A673 (cell line): ENCODE data around the gene ENAM. TPM values are rescaled to one million over a fixed set of nuclear protein-coding genes. Genes with fewer than 3 reads are reported as not detected.

Source experiments
- BruUV-seq: library from RNA; stranded (reverse); fragments of 400-500 nt; replicated peaks from 2 replicates; lab custom pipeline; 2021; lab: Mats Ljungman, UMichigan
- CTCF ChIA-PET: fragments of 300-600 bp; sonication (Branson Sonifier 250); formaldehyde crosslinking; loops from one replicate; lab custom pipeline; 2022; ENCODE audit warnings: antibody characterized with exemption; lab: Charles Lee
- POLR2A ChIA-PET: fragments of 300-600 bp; sonication (Branson Sonifier 250); formaldehyde crosslinking; loops from one replicate; lab custom pipeline; 2022; ENCODE audit warnings: antibody characterized with exemption; ENCODE audit not compliant: low non-redundant PET; lab: Charles Lee
- DNase-seq: peaks from one replicate; pipeline ENCODE4 v3.0.0-alpha.2; 2015; ENCODE audit warnings: low spot score
- H3K27ac ChIP-seq: fragments of 200-600 bp; sonication (generic); 2 replicates; pipeline ENCODE4 v1.5.1; 2016; ENCODE audit warnings: mixed run types, low read depth, mild to moderate bottlenecking, mixed read lengths, antibody characterized with exemption, low read length; ENCODE audit not compliant: poor library complexity, severe bottlenecking
- H3K27me3 ChIP-seq: fragments of 200-600 bp; sonication (generic); replicated peaks from 2 replicates; pipeline ENCODE4 v1.6.1; 2017; ENCODE audit warnings: mixed run types, low read depth, mild to moderate bottlenecking, mixed read lengths, antibody characterized with exemption, low read length; ENCODE audit not compliant: insufficient read depth, poor library complexity
- H3K36me3 ChIP-seq: fragments of 200-600 bp; sonication (generic); 2 replicates; pipeline ENCODE4 v1.6.1; 2016; ENCODE audit warnings: mixed run types, mild to moderate bottlenecking, mixed read lengths, antibody characterized with exemption, low read length; ENCODE audit not compliant: insufficient read depth, poor library complexity, severe bottlenecking
- H3K4me1 ChIP-seq: fragments of 200-600 bp; sonication (generic); 2 replicates; pipeline ENCODE4 v1.6.1; 2017; ENCODE audit warnings: mixed run types, mild to moderate bottlenecking, mixed read lengths, antibody characterized with exemption, low read length; ENCODE audit not compliant: insufficient read depth, poor library complexity, severe bottlenecking
- H3K4me3 ChIP-seq: fragments of 200-600 bp; sonication (generic); 2 replicates; pipeline ENCODE4 v1.5.1; 2016; ENCODE audit warnings: low read depth, mixed run types, mild to moderate bottlenecking, mixed read lengths, low read length; ENCODE audit not compliant: poor library complexity, severe bottlenecking
- H3K9me3 ChIP-seq: fragments of 200-600 bp; sonication (generic); 2 replicates; pipeline ENCODE4 v1.6.1; 2016; ENCODE audit warnings: mixed run types, low read depth, mild to moderate bottlenecking, mixed read lengths, antibody characterized with exemption, low read length; ENCODE audit not compliant: poor library complexity, severe bottlenecking
- EZH2 ChIP-seq: fragments of 200-600 bp; sonication (generic); IDR thresholded peaks from 2 replicates; pipeline ENCODE4 v1.6.1; 2017; ENCODE audit warnings: borderline replicate concordance, low read depth, mild to moderate bottlenecking, mixed read lengths, antibody characterized with exemption, low read length; ENCODE audit not compliant: poor library complexity, severe bottlenecking
- intact Hi-C: fragments of 100-400 bp; cut with micrococcal nuclease; formaldehyde crosslinking; loops from one replicate; pipeline ENCODE4 v1.10.0; 2022; ENCODE audit not compliant: unreplicated experiment
- total RNA-seq: library from RNA; stranded (reverse); gene quantifications from 2 replicates; pipeline ENCODE4 v1.2.3, GENCODE V29; 2021
- TF ChIP-seq, protein P1 (sequence below): fragments of 300-800, 200-600 bp; sonication (generic); conservative IDR thresholded peaks from 2 replicates; pipeline ENCODE4 v1.5.1; 2017; ENCODE audit warnings: low read depth, mild to moderate bottlenecking, antibody characterized with exemption, low read length, moderate library complexity, mixed read lengths

The ENAM gene
- total RNA-seq, 1 experiment from 2014 or later = not detected

DNA sequence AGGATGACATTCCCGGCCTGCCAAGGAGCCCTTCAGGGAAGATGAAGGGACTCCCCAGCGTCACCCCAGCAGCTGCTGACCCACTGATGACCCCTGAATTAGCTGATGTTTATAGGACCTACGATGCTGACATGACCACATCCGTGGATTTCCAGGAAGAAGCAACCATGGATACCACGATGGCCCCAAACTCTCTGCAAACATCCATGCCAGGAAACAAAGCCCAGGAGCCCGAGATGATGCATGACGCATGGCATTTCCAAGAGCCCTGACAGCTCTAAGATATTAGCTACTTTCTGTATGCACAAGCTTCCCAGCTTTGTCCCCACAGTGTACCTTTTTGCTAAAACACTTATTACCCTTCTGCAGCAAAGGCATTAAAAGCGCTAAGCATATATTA lies 22.1 kb upstream of the ENAM start:
- BruUV-seq = no TSS peak
- CTCF ChIA-PET = no interaction called here
- intact Hi-C loops = no loop called here

DNA sequence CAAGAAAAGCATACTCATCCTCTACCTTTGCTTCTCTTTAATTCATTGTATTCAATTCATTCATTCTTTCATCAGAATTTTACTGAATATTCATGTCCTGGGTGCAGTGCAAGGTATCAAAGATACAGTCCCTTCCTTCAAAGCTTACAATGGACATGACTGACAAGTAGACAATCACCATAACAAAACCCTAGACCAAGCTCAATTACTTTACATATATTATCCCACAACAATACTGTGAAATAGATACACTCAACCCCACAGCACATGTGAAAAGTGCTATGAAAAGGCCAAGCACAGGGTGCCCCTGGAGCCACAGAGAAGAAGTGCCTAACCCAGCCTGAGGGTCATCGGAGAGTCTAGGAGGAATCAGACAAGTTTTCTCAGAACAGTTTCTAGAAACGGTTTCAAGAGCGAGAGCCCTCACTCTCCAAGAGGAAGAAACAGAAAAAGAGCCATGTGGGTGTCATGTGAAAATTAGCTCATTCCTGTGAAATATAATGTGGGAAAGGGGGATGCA lies 21.1 kb upstream of the ENAM start:
- Histone ChIP-seq H3K27me3 (no peaks in the 10 kb centered on the region), H3K4me1 (no peaks in the 10 kb centered on the region), H3K4me3 (no peak overlapping the region), H3K27ac (no peak overlapping the region), H3K9me3 (no peaks in the 10 kb centered on the region), H3K36me3 (no peaks in the 10 kb centered on the region)
- no TSS peak for BruUV-seq
- intact Hi-C loops = no loop called here
- ChIA-PET POLR2A (interaction anchor here (0.6 kb wide), 1 partner anchor 498 kb away, joined by 3 read pairs; no protein-coding TSS in a partner anchor), CTCF (no interaction called here)
- TF ChIP-seq EZH2 = no peak
- TF ChIP-seq, protein P1, sequence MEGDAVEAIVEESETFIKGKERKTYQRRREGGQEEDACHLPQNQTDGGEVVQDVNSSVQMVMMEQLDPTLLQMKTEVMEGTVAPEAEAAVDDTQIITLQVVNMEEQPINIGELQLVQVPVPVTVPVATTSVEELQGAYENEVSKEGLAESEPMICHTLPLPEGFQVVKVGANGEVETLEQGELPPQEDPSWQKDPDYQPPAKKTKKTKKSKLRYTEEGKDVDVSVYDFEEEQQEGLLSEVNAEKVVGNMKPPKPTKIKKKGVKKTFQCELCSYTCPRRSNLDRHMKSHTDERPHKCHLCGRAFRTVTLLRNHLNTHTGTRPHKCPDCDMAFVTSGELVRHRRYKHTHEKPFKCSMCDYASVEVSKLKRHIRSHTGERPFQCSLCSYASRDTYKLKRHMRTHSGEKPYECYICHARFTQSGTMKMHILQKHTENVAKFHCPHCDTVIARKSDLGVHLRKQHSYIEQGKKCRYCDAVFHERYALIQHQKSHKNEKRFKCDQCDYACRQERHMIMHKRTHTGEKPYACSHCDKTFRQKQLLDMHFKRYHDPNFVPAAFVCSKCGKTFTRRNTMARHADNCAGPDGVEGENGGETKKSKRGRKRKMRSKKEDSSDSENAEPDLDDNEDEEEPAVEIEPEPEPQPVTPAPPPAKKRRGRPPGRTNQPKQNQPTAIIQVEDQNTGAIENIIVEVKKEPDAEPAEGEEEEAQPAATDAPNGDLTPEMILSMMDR = no peak
- DNase-seq = no peak

More for the DNA sequence above, 22.1 kb upstream of the ENAM start:
- Histone ChIP-seq H3K27me3 (no peaks in the 10 kb centered on the region), H3K27ac (no peak overlapping the region), H3K4me1 (no peaks in the 10 kb centered on the region), H3K9me3 (no peaks in the 10 kb centered on the region), H3K4me3 (no peak overlapping the region), H3K36me3 (no peaks in the 10 kb centered on the region)
- DNase-seq = no peak
- TF ChIP-seq EZH2 = no peak
- TF ChIP-seq, protein P1 = no peak
- POLR2A ChIA-PET = no interaction called here

GRCh38 chr4:70608324-70608723 lies 20.2 kb upstream of the ENAM start:
- no peaks in the 10 kb centered on the region for H3K9me3 ChIP-seq
- CTCF ChIA-PET = no interaction called here
- intact Hi-C loops = no loop called here
- DNase-seq = no peak
- TF ChIP-seq EZH2 = no peak
- TF ChIP-seq, protein P1 = no peak
- no TSS peak for BruUV-seq
- no peak overlapping the region for H3K27ac ChIP-seq
- POLR2A ChIA-PET = no interaction called here
- H3K36me3 ChIP-seq = no peaks in the 10 kb centered on the region
- H3K4me3 ChIP-seq = no peak overlapping the region
- no peaks in the 10 kb centered on the region for H3K4me1 ChIP-seq
- no peaks in the 10 kb centered on the region for H3K27me3 ChIP-seq
